Testis (tissue), 2 donors: ENCODE data around the gene CDK5RAP3.
"Not testable (repeated sequence)": the region's sequence is repeated elsewhere in the genome, so short reads cannot be mapped to it uniquely, and the experiment has no call there.

Experiments
- POLR2A ChIP-seq: fragments of 450-650 bp; IDR thresholded peaks from one replicate; pipeline ENCODE4 v1.6.1; 2017; ENCODE audit warnings: antibody characterized with exemption, mild to moderate bottlenecking, moderate library complexity
- TF ChIP-seq, protein P1 (sequence below), 3 experiments: fragments of 450-650 bp in 2 of 3; fragments of 200-600 bp in 1 of 3; sonication (generic) in 1 of 3; IDR thresholded peaks; one replicate each; pipeline ENCODE4 v1.5.1; 2016 to 2019; ENCODE audit warnings: antibody characterized with exemption in 3 of 3, mild to moderate bottlenecking in 2 of 3, moderate library complexity in 1 of 3

DNA sequence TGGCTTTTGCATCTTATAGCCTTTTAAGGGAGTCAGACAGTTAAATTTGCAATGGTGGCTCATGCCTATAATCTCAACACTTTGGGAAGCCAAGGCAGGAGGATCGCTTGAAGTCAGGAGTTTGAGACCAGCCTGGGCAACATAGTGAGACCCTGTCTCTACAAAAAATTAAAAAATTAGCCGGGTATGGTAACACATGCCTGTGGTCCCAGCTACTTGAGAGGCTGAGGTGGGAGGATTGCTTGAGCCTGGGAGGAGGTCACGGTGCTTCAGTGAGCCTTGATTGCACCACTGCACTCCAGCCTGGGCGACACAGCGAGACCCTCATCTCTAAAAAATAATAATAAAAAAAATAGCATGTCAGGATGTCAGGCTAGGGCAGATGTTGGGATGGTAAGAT is 30.7 kb downstream of the CDK5RAP3 start:
- TF ChIP-seq, protein P1, sequence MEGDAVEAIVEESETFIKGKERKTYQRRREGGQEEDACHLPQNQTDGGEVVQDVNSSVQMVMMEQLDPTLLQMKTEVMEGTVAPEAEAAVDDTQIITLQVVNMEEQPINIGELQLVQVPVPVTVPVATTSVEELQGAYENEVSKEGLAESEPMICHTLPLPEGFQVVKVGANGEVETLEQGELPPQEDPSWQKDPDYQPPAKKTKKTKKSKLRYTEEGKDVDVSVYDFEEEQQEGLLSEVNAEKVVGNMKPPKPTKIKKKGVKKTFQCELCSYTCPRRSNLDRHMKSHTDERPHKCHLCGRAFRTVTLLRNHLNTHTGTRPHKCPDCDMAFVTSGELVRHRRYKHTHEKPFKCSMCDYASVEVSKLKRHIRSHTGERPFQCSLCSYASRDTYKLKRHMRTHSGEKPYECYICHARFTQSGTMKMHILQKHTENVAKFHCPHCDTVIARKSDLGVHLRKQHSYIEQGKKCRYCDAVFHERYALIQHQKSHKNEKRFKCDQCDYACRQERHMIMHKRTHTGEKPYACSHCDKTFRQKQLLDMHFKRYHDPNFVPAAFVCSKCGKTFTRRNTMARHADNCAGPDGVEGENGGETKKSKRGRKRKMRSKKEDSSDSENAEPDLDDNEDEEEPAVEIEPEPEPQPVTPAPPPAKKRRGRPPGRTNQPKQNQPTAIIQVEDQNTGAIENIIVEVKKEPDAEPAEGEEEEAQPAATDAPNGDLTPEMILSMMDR (IDR thresholded peaks at IDR 0.05), result not testable (repeated sequence)
- TF ChIP-seq POLR2A, result not testable (repeated sequence)
